Activated T-cell treated with anti-CD3 and anti-CD28 coated beads, Interleukin-2, amount 50 U/mL, for 24 hours (primary cell): ENCODE data around the gene CYP4F12.

ENCODE experiments used
- DNase-seq: peaks from one replicate; pipeline ENCODE4 v3.0.0-alpha.2; 2020
- H3K27ac Mint-ChIP-seq: 2 replicates; pipeline ENCODE4 v1.8.0; 2020; ENCODE audit warnings: mild to moderate bottlenecking, mixed read lengths
- H3K27me3 Mint-ChIP-seq: 2 replicates; pipeline ENCODE4 v1.8.0; 2020; ENCODE audit warnings: mixed read lengths
- H3K36me3 Mint-ChIP-seq: 2 replicates; pipeline ENCODE4 v1.8.0; 2020; ENCODE audit warnings: low read depth, mixed read lengths
- H3K4me1 Mint-ChIP-seq: 2 replicates; pipeline ENCODE4 v1.8.0; 2020; ENCODE audit warnings: low read depth, mixed read lengths
- H3K4me3 Mint-ChIP-seq: 2 replicates; pipeline ENCODE4 v1.8.0; 2020; ENCODE audit warnings: mild to moderate bottlenecking, moderate library complexity, mixed read lengths
- H3K9me3 Mint-ChIP-seq: 2 replicates; pipeline ENCODE4 v1.8.0; 2020; ENCODE audit warnings: mixed read lengths

CYP4F12 gene

GRCh38 chr19:15672580-15673175, at the start of gene CYP4F12:
Gene CYP4F12 (plus strand): TSS chr19:15673087. CDS start chr19:15673530, 443 bp downstream.
- Mint-ChIP-seq H3K27ac (peak within 1 kb of the TSS; percentile 61), H3K36me3 (no peaks in the 10 kb centered on the region), H3K9me3 (peaks cover 4% of the 10 kb centered on the region), H3K4me3 (no peak within 1 kb of the TSS), H3K4me1 (peaks cover 17% of the 10 kb centered on the region), H3K27me3 (peaks cover 4% of the 10 kb centered on the region)
- DNase-seq: no peak

- no peaks in the 10 kb centered on the region for H3K9me3 Mint-ChIP-seq
- no peak overlapping the region for H3K27ac Mint-ChIP-seq
- no peaks in the 10 kb centered on the region for H3K4me1 Mint-ChIP-seq
- DNase-seq: no peak
- H3K27me3 Mint-ChIP-seq: peaks cover 43% of the 10 kb centered on the region
- H3K4me3 Mint-ChIP-seq: no peak overlapping the region
- H3K36me3 Mint-ChIP-seq: no peaks in the 10 kb centered on the region
Measured at GRCh38 chr19:15623711-15624318, 49.1 kb upstream of the CYP4F12 start.

- Mint-ChIP-seq H3K27me3 (peaks cover 26% of the 10 kb centered on the region), H3K9me3 (no peaks in the 10 kb centered on the region), H3K4me1 (no peaks in the 10 kb centered on the region), H3K36me3 (no peaks in the 10 kb centered on the region), H3K4me3 (no peak overlapping the region), H3K27ac (no peak overlapping the region)
- no peak for DNase-seq
Measured at GRCh38 chr19:15628236-15629002, 44.5 kb upstream of the CYP4F12 start.

GRCh38 chr19:15629003-15629880, 43.6 kb upstream of the CYP4F12 start:
- peak; percentile 96 for DNase-seq
- Mint-ChIP-seq H3K27me3 (peaks cover 24% of the 10 kb centered on the region), H3K36me3 (no peaks in the 10 kb centered on the region), H3K27ac (no peak overlapping the region), H3K4me3 (no peak overlapping the region), H3K9me3 (no peaks in the 10 kb centered on the region), H3K4me1 (no peaks in the 10 kb centered on the region)

- H3K27me3 Mint-ChIP-seq: peaks cover 32% of the 10 kb centered on the region
- H3K9me3 Mint-ChIP-seq: no peaks in the 10 kb centered on the region
- H3K4me1 Mint-ChIP-seq: no peaks in the 10 kb centered on the region
- H3K36me3 Mint-ChIP-seq: no peaks in the 10 kb centered on the region
- peak; percentile 59 for DNase-seq
- H3K27ac Mint-ChIP-seq: no peak overlapping the region
- H3K4me3 Mint-ChIP-seq: no peak overlapping the region
Measured at GRCh38 chr19:15631817-15632216, 41.1 kb upstream of the CYP4F12 start.

- H3K9me3 Mint-ChIP-seq: no peaks in the 10 kb centered on the region
- H3K36me3 Mint-ChIP-seq: no peaks in the 10 kb centered on the region
- H3K4me1 Mint-ChIP-seq: no peaks in the 10 kb centered on the region
- no peak overlapping the region for H3K27ac Mint-ChIP-seq
- H3K4me3 Mint-ChIP-seq: no peak overlapping the region
- peaks cover 30% of the 10 kb centered on the region for H3K27me3 Mint-ChIP-seq
- no peak for DNase-seq
Measured at GRCh38 chr19:15633082-15633835, 39.6 kb upstream of the CYP4F12 start.

- Mint-ChIP-seq H3K27me3 (peaks cover 27% of the 10 kb centered on the region), H3K36me3 (no peaks in the 10 kb centered on the region), H3K4me3 (no peak overlapping the region), H3K27ac (no peak overlapping the region), H3K4me1 (no peaks in the 10 kb centered on the region), H3K9me3 (no peaks in the 10 kb centered on the region)
- DNase-seq: no peak
Measured at GRCh38 chr19:15634105-15634504, 38.8 kb upstream of the CYP4F12 start.

GRCh38 chr19:15635016-15635805, 37.7 kb upstream of the CYP4F12 start:
- DNase-seq: no peak
- Mint-ChIP-seq H3K27ac (no peak overlapping the region), H3K36me3 (no peaks in the 10 kb centered on the region), H3K4me3 (no peak overlapping the region), H3K27me3 (peaks cover 27% of the 10 kb centered on the region), H3K9me3 (no peaks in the 10 kb centered on the region), H3K4me1 (no peaks in the 10 kb centered on the region)

- peaks cover 27% of the 10 kb centered on the region for H3K27me3 Mint-ChIP-seq
- DNase-seq: no peak
- no peaks in the 10 kb centered on the region for H3K36me3 Mint-ChIP-seq
- no peaks in the 10 kb centered on the region for H3K4me1 Mint-ChIP-seq
- H3K9me3 Mint-ChIP-seq: no peaks in the 10 kb centered on the region
- H3K27ac Mint-ChIP-seq: no peak overlapping the region
- H3K4me3 Mint-ChIP-seq: no peak overlapping the region
Measured at GRCh38 chr19:15636026-15636425, 36.9 kb upstream of the CYP4F12 start.

GRCh38 chr19:15639596-15639995, 33.3 kb upstream of the CYP4F12 start:
- H3K9me3 Mint-ChIP-seq: no peaks in the 10 kb centered on the region
- H3K27ac Mint-ChIP-seq: no peak overlapping the region
- DNase-seq: no peak
- H3K4me3 Mint-ChIP-seq: no peak overlapping the region
- peaks cover 9% of the 10 kb centered on the region for H3K27me3 Mint-ChIP-seq
- no peaks in the 10 kb centered on the region for H3K36me3 Mint-ChIP-seq
- H3K4me1 Mint-ChIP-seq: peaks cover 2% of the 10 kb centered on the region

GRCh38 chr19:15640294-15640903, 32.5 kb upstream of the CYP4F12 start, which contains the start of gene CYP4F3:
Gene CYP4F3 (plus strand): TSS chr19:15640897. CDS start chr19:15641416, 519 bp downstream.
- no peak for DNase-seq
- Mint-ChIP-seq H3K27me3 (peaks cover 3% of the 10 kb centered on the region), H3K36me3 (no peaks in the 10 kb centered on the region), H3K4me1 (peaks cover 2% of the 10 kb centered on the region), H3K27ac (no peak within 1 kb of the TSS), H3K4me3 (no peak within 1 kb of the TSS), H3K9me3 (no peaks in the 10 kb centered on the region)

GRCh38 chr19:15640904-15641597, 31.8 kb upstream of the CYP4F12 start:
- Mint-ChIP-seq H3K36me3 (no peaks in the 10 kb centered on the region), H3K27ac (no peak overlapping the region), H3K4me3 (no peak overlapping the region), H3K4me1 (peaks cover 2% of the 10 kb centered on the region), H3K9me3 (no peaks in the 10 kb centered on the region), H3K27me3 (peaks cover 7% of the 10 kb centered on the region)
- no peak for DNase-seq
